Measurements from ENCODE around the gene ESPL1.

ESPL1 gene

DNA sequence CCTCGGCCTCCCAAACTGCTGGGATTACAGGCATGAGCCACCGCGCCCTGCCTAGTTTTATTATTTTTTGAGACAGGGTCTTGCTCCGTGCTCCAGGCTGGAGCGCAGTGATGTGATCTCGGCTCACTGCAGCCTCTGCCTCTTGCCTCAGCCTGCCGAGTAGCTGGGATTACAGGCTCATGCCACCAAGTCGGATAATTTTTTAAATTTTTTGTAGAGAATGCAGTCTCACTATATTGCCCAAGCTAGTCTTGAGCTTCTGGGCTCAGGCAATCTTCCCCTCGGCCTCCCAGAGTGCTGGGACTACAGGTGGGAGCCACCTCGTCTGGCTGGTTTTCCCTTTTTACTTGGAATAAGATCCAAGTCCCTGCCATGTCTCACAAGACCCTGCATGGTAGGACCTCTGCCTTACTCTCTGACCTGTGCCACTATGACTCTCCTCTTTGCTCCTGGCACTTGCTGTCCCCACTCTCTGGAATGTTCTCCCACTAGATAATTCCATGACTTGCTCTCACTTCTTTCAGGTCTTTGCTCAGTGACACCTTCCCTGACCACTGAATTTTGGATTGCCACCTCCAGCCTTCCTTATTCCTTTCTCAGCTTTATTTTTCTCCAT, 28.3 kb upstream of the ESPL1 start:
- DNase-seq (ENCODE audit: low spot score), result no peak
- TF ChIP-seq, protein P1, sequence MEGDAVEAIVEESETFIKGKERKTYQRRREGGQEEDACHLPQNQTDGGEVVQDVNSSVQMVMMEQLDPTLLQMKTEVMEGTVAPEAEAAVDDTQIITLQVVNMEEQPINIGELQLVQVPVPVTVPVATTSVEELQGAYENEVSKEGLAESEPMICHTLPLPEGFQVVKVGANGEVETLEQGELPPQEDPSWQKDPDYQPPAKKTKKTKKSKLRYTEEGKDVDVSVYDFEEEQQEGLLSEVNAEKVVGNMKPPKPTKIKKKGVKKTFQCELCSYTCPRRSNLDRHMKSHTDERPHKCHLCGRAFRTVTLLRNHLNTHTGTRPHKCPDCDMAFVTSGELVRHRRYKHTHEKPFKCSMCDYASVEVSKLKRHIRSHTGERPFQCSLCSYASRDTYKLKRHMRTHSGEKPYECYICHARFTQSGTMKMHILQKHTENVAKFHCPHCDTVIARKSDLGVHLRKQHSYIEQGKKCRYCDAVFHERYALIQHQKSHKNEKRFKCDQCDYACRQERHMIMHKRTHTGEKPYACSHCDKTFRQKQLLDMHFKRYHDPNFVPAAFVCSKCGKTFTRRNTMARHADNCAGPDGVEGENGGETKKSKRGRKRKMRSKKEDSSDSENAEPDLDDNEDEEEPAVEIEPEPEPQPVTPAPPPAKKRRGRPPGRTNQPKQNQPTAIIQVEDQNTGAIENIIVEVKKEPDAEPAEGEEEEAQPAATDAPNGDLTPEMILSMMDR (IDR thresholded peaks at IDR 0.05; ENCODE audit: extremely low read depth, missing control alignments), result no peak

DNA sequence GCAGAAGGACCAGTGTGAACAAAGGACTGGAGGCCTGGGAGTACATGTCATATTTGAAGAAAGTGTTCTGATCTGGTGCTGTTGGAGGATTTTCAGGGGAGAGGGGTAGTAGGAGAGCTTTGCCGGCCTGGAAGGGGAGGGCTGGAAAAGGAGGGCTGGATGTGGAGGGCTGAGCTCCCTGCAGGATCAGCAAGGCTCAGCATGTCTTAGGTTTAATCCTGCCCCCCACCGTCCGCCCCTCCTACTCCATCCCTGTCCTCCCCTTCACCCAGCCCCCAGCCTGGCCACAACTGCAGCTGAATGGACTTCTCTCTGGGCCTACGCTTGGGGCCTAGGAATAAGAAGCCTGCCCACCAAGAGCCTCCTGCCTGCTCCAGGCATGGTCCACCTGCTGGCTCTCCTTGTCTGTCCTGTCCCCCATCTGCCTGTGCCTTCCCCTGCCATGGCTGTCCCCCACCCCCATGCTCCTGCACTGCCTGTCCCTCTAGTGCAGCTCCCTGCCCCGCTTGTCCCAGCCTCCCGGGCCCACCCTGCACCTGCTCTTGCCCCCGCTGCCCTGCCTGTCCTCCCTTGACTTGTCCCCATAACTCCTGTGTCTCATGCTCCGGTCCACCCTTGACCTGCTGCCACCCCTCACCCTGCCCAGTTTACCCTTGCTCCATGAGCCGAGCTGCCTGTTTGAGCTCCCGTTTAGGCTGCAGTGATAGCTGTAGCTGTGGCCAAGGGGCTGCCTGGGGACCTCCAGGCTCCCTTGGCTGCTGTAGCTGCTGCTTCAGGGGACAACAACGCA, 26.3 kb upstream of the ESPL1 start:
- TF ChIP-seq, protein P1 (IDR thresholded peaks at IDR 0.05; ENCODE audit: extremely low read depth, missing control alignments), result no peak
- no peak for DNase-seq (ENCODE audit: low spot score)

DNA sequence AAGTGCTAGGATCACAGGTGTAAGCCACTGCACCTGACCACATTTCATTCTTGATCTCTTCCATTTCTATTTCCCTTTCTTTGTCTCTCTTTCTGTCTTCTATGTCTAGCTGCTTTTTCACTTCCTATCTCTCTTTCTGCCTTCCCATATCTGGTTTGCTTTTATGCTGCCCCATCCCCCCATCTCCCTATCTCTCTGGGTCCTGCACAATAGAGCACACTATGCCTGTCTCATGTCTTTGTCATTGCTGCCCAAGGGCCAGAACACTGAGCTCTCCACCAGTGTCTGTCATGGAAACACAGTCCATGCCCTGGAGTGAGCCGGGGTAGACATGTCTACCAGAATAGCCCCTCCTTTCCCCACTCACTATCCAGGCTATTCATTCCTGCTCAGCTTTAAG, 23.8 kb upstream of the ESPL1 start:
- TF ChIP-seq, protein P1 (IDR thresholded peaks at IDR 0.05; ENCODE audit: extremely low read depth, missing control alignments), result no peak
- DNase-seq (ENCODE audit: low spot score), result no peak

DNA sequence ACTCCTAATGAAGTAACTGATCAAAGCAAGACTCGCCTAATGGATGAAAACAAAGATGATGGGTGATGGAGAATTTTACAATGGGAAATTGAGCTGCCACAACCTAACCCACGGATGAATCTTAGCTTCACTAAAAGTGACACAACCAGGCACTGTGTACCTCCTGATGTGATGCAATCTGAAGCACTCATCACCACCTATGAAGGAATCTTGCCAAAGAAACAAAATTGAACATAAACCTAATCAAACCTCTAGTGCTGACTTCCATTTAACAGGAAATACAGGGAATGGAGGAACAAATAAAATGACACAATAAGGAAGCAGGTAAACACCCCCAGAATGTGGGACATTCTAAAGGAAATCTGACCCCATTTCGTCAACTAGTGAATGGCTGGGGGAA, 22.8 kb upstream of the ESPL1 start:
- no peak for DNase-seq (ENCODE audit: low spot score)
- TF ChIP-seq, protein P1 (IDR thresholded peaks at IDR 0.05; ENCODE audit: extremely low read depth, missing control alignments), result no peak

DNA sequence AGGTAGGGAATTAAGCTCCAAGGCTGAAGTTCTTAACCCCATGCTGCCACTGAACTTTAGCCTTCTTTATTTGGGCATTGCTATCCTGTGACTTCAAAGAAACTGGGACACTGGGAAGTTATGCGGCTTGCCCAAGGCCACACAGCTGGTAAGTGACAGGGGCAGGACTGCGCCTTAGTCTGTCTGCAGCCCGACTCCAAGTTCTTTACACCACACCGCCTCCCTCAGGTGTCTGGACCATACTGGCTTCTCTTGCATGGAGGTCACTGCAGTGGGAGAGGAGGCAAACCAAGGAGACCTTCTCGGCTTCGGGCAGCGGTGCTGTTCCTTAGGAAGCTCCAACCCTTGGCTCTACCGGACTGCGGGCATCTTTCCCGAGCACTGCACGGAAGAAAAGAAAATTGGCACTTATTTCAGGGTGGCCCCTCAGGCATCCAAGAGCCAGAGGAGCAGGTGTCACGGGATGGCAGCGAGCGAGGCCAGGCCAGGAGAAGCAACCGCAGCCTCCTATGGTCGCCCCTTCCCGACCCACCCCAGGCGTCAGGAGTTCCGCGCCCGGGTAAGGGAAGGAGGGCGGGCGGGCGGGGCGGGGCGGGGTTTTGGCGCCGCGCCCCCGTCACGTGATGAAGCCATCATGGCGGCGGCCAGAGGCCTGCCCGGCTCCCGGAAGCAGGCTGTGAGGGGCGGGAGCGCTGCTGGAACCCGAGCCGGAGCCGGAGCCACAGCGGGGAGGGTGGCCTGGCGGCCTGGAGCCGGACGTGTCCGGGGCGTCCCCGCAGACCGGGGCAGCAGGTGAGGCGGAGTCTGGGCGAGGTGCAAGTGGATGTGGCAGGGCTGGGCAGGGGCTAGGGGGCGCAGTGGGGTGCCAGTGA, 16.4 kb upstream of the ESPL1 start:
- peak; percentile 93 for DNase-seq (ENCODE audit: low spot score)
- TF ChIP-seq, protein P1 (IDR thresholded peaks at IDR 0.05; ENCODE audit: extremely low read depth, missing control alignments), result peak; percentile 49

DNA sequence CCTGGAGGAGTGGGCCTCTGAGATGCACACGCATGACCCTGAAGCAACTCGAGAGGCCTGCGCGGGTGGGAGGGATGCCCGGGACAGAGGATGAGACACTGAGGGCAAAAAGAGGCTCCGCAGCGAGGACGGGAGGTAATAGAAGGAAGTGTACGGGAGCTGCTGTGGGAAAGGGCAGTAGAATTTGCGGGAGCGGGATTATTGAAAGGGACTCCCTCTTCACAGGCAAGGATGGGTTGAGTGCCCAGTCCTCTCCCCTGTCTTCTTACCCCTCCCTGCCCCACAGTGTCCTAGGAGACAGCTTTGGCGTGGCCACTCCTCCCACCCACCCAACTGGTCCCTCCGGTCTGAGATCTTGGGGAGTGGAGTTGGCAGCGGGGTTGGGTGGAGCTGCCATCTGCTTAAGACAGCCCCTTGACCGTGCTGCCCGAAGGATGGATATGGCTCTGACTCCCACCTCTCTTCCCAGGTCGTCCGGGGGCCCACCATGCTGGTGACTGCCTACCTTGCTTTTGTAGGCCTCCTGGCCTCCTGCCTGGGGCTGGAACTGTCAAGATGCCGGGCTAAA, 15.7 kb upstream of the ESPL1 start:
- DNase-seq (ENCODE audit: low spot score), result no peak
- TF ChIP-seq, protein P1 (IDR thresholded peaks at IDR 0.05; ENCODE audit: extremely low read depth, missing control alignments), result no peak
